DMS114 treated with DMSO at 0.1 percent for 48 hours (cell line): ENCODE measurements around the gene MIPEP.

ENCODE experiments used
- DNase-seq: peaks from one replicate; lab custom pipeline; 2025; ENCODE audit not compliant: unreplicated experiment; lab: John Stamatoyannopoulos, UW

The MIPEP gene

GRCh38 chr13:23811366-23812062 lies 77.7 kb downstream of the MIPEP start:
- no peak for DNase-seq

- no peak for DNase-seq
Observed at GRCh38 chr13:23810685-23811240, 78.4 kb downstream of the MIPEP start.

- DNase-seq: no peak
Observed at GRCh38 chr13:23808803-23809202, 80.4 kb downstream of the MIPEP start.

DNA sequence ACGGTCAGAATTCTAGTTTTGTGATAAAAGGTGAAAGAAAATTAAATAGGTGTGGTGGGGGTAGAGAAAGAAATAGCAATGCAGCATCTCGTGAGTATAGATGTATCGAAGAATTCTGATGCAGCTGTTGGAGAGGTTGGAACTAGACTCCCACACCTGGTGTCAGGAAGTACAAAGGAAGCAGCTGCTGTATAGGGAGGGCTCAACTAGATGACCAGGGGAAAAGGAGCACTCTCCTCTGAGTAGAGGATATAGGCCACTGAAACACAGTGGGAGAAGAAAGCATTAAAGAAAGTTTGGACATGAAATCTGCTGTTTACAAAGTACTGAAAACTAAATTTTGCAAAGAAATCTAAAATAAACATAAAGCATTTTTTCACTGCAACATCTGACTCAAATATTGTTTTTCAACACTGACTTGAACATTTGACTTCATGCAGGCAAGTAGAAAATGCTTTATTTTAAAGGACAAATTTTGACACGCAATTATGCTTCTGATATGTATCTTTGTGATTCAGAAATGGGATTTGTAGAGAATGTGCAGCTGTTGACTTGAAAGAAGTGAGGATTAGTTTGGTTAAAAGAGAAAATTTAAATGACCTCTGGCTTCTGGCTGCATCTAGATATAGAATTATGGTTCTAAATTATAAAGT lies 82.2 kb downstream of the MIPEP start:
- no peak for DNase-seq

DNA sequence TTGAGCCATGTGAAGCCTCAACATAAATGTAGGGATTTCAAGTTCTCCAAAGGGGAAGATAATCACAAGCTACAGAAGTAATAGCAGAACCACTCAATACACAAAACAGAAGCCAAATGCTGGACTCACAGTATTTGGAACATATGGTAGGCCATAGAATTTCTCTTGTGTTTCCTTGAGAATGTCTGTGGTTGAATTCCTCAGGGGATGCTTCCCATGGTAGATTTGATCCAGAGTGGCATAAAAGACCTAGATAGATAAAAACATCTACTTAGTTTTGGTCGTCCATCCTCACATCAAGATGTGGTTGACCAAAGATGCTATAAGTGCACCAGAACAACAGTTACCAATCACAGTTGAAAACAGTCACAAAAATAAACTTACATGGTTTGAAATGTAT lies 83.4 kb downstream of the MIPEP start:
- no peak for DNase-seq

DNA sequence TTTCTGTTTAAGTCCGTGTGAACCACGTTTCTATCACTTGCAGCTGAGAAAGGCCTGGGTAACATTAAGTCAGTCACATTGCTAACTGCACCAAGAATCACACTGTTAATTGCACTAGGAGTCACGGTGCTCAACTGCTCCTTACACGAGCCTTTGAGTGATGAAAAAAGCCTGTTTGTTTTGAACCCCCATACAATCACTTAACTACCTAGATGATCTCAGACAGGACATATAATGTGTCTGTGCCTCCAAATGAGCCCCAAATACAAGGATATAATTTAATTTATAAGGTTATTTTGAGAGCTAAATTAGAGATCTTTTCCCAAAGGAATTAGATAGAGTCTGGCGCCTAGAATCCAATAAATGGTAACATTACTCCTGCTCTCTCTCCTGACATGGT lies 84.1 kb downstream of the MIPEP start:
- no peak for DNase-seq

GRCh38 chr13:23804166-23804565 lies 85.0 kb downstream of the MIPEP start:
- DNase-seq: no peak

DNA sequence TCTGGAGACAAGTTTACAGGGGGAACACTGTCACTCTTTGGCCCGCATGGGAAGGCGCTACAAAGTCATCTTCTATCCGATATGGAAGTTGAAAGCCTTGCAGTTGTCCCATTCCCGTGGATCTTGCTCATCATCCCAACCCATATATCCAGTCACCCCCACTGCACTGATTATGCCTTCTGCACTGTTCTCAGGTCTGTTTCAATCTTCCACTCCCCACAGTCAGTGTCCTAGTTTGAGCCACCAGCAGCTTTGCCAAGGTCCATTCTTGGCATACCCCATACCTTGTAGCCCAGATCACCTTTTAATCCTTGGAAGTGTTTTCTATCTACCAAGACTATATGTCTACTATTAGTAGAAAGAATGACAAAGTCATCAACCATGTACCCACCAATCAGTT lies 88.1 kb downstream of the MIPEP start:
- no peak for DNase-seq

DNA sequence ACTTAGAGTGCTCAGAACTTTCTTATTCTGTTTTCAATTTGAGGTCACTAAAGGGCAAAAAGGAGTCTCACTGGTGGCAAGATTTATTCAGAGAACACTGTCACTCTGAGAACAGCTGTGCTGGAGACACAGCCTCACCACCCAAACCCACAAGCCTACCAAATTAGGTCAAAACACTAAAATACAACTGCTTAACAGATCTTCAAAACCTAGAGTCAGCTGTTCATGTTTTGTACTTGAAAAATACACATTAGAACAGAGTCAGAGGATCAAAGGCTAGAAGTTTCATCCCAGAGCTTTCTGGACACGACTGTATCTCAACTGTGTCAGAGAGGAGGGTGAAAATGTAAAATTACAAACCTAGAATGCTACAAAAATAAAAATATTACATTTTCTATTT lies 89.3 kb downstream of the MIPEP start:
- DNase-seq: no peak

GRCh38 chr13:23797276-23797903 lies 91.8 kb downstream of the MIPEP start:
- DNase-seq: no peak

DNA sequence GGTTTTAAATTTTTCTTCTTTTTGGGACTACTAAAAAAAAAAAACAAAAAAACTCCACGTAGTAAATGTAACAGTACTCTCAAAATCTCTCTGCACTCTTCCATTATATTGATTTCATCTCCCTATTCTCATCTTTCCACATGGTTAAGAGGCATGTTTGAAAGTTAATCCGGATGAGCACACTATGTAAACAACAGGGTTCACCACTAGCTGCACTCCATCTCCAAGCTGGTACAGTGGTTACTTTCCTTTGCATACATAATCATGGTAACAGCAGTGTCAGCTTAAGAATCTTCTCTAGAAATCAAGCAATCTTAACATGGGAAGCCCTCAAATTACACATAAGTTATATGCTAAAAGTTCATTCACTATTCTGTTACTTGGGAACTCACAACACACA lies 92.6 kb downstream of the MIPEP start:
- no peak for DNase-seq

DNA sequence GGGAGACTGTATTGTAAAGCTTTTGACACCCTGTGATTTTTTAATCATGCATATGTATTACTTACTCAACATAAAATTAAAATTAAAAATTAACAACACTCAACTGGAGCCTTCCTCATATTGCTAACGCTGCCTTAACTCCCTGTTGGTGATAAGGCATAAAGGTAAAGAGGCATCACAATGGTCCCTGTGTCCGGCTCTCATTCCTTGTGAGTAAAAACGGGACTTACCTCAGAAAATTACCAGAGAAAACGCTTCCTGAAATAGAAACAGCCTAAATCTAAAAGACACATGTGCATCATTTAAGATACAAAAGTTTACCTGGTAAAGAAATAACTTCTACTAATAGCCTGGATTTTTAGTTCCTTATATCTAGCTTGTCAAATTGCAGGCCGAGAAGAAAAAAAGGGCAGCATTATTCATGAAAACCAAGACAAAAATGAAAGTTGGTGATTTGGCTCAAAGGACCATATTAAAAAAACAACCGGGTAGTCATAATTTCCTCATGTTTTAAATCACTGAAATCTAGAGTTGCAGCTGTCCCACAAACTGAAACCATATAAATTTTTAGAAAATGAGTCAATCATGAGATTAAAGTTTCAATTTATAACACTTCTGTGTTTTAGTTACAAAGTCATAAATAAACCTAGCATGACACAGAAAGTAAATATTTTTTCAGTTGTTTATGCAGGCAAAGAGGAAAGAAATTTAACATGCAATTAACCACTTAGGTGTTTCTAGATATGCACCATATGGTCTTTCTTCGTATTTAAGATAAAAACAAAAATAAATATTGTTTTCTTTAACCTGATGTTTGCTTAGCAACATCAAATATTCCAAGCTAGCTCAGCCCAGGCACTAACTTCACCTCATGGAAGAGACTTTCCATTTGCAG lies 94.7 kb downstream of the MIPEP start:
- DNase-seq: no peak

GRCh38 chr13:23793711-23794110 lies 95.5 kb downstream of the MIPEP start:
- no peak for DNase-seq

DNA sequence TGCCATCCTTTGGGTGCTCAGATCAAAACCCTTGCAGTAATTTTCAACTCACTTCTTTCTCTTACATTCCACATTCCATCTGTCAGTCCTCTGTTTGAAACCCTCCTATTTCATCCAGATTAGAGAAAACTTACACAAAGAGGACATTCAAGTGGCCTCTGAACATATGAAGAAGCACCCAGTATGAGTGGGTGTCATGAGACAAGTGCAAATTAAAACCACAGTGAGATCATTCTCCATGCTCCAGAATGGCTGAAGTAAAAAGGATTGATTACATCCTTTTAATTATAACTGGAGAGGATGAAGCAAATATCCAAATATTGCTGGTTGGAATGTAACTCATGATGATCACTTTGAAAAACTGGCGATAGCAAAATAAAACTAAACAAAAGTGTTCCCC lies 96.5 kb downstream of the MIPEP start:
- DNase-seq: no peak

GRCh38 chr13:23790577-23791170 lies 98.5 kb downstream of the MIPEP start:
- no peak for DNase-seq

DNA sequence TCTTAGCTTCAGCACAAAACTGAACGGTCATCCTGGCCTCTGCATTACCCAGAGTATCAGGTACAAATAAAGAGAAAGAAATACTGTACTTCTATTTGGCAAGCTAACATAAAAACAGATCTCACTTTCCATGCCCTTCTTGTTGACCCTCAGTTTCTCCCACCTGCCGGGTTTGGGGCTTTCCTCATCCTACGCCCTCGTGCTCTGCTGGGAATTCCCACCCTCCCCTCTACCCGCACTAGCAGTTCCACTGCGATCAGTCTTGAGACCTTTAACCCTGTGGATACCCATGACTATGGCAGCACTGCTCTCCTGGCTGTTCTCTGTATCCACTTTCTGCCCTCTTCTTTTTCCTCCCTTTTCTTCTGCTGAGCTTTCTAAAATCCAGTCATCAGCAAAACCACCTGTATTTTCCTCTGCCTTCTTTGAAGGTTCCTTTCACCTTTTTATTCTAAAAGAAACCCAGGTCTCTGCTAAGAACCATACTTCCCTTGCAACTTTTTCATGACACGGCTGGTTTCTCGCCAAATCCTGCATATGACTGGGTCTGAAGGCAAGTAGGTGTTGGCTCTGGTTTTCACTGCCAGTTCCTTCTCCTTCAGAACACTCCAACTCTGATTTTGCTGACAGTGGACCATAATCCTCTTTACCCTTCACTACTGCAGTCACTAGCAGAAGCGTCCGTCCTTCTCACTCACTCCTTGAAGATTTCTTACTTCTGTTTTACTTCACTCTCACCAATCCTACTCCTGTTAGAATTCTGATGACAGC lies 99.4 kb downstream of the MIPEP start:
- DNase-seq: no peak

GRCh38 chr13:23788459-23788858 lies 100.7 kb downstream of the MIPEP start:
- DNase-seq: no peak

DNA sequence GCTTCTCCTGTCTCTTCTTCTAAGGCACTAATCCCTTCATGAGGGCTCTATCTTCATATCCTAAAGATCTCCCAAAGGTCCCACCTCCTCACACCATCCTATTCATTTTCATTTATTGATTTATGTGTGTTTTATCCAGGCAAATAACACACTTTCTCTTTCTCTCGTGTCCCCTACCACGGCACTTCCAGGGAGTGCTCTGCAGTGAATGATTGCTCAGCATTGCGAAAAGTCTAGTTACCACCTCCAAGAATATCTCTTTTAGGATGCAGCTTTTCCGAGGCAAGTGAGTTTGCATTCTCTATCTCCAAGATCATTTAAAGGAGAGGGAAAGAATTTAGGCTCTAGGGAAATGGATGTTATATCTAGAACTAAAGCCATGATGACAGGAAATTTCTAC lies 101.7 kb downstream of the MIPEP start:
- DNase-seq: no peak

DNA sequence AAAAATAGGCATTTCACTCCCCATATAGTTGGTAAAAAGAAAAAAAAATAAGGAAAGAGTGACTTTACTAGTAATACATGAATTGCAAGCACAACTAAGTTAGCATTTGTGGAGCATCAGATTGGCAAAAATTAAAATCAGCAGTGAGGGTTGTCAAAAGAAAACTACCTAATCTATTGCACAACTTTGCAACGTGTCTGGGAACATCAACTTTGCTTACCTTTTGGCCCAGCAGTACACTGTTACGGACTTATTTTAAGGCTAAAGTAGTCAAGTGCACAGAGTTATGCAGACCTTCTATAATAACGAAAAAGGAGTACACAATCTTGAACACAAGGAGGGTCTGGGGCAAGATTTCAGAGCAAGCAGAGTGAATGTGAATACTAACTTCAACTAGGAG lies 102.6 kb downstream of the MIPEP start:
- DNase-seq: no peak

GRCh38 chr13:23778879-23779278 lies 110.3 kb downstream of the MIPEP start:
- DNase-seq: no peak
